ENCODE results near the gene C19orf12. TPM values are rescaled to one million over a fixed set of nuclear protein-coding genes. Genes with fewer than 3 reads are reported as not detected.

The C19orf12 gene
- total and polyA plus RNA-seq, 4 donors, result 24.2 to 42.9 (median 36.3) TPM

- WGBS (ENCODE audit: insufficient coverage), result 88% methylated on average over 11 of the region's 11 CpGs
- Histone ChIP-seq H3K36me3 (ENCODE audit: control insufficient read depth, insufficient read depth, low read length) (no peaks in the 10 kb centered on the region), H3K4me1 (ENCODE audit: control insufficient read depth, insufficient read depth, low read length) (no peaks in the 10 kb centered on the region), H3K27ac (ENCODE audit: low read depth, low read length) (no peak overlapping the region), H3K27me3 (ENCODE audit: control insufficient read depth, insufficient read depth, low read length) (no peaks in the 10 kb centered on the region), H3K4me3 (ENCODE audit: low read depth, low read length) (no peak overlapping the region), H3K9me3 (ENCODE audit: control insufficient read depth, insufficient read depth, low read length) (no peaks in the 10 kb centered on the region)
- DNase-seq (ENCODE audit: low read depth in 4 of 6, low spot score in 6 of 6), result no peak
Measured at GRCh38 chr19:29737461-29738000, 22.5 kb upstream of the C19orf12 start.

GRCh38 chr19:29735829-29736228 is 20.8 kb upstream of the C19orf12 start:
- Histone ChIP-seq H3K27ac (ENCODE audit: low read depth, low read length) (no peak overlapping the region), H3K4me3 (ENCODE audit: low read depth, low read length) (no peak overlapping the region), H3K9me3 (ENCODE audit: control insufficient read depth, insufficient read depth, low read length) (no peaks in the 10 kb centered on the region), H3K4me1 (ENCODE audit: control insufficient read depth, insufficient read depth, low read length) (no peaks in the 10 kb centered on the region), H3K27me3 (ENCODE audit: control insufficient read depth, insufficient read depth, low read length) (no peaks in the 10 kb centered on the region), H3K36me3 (ENCODE audit: control insufficient read depth, insufficient read depth, low read length) (no peaks in the 10 kb centered on the region)
- 94% methylated on average over 5 of the region's 5 CpGs for WGBS (ENCODE audit: insufficient coverage)
- no peak for DNase-seq (ENCODE audit: low read depth in 4 of 6, low spot score in 6 of 6)

GRCh38 chr19:29731331-29731850 is 16.3 kb upstream of the C19orf12 start:
- DNase-seq (ENCODE audit: low read depth in 4 of 6, low spot score in 6 of 6), result no peak
- Histone ChIP-seq H3K9me3 (ENCODE audit: control insufficient read depth, insufficient read depth, low read length) (no peaks in the 10 kb centered on the region), H3K4me3 (ENCODE audit: low read depth, low read length) (no peak overlapping the region), H3K4me1 (ENCODE audit: control insufficient read depth, insufficient read depth, low read length) (no peaks in the 10 kb centered on the region), H3K36me3 (ENCODE audit: control insufficient read depth, insufficient read depth, low read length) (no peaks in the 10 kb centered on the region), H3K27ac (ENCODE audit: low read depth, low read length) (no peak overlapping the region), H3K27me3 (ENCODE audit: control insufficient read depth, insufficient read depth, low read length) (no peaks in the 10 kb centered on the region)
- 92% methylated on average over 12 of the region's 13 CpGs for WGBS (ENCODE audit: insufficient coverage)

- no peak for DNase-seq (ENCODE audit: low read depth in 4 of 6, low spot score in 6 of 6)
- H3K27me3 ChIP-seq (ENCODE audit: control insufficient read depth, insufficient read depth, low read length), result no peaks in the 10 kb centered on the region
Measured at GRCh38 chr19:29727906-29728305, 12.8 kb upstream of the C19orf12 start.

GRCh38 chr19:29724746-29725145 is 9.7 kb upstream of the C19orf12 start:
- Histone ChIP-seq H3K4me1 (ENCODE audit: control insufficient read depth, insufficient read depth, low read length) (peaks cover 24% of the 10 kb centered on the region), H3K27me3 (ENCODE audit: control insufficient read depth, insufficient read depth, low read length) (no peaks in the 10 kb centered on the region), H3K4me3 (ENCODE audit: low read depth, low read length) (peak overlapping the region; percentile 29), H3K9me3 (ENCODE audit: control insufficient read depth, insufficient read depth, low read length) (no peaks in the 10 kb centered on the region), H3K36me3 (ENCODE audit: control insufficient read depth, insufficient read depth, low read length) (no peaks in the 10 kb centered on the region), H3K27ac (ENCODE audit: low read depth, low read length) (no peak overlapping the region)
- 8% methylated on average over 9 of the region's 14 CpGs for WGBS (ENCODE audit: insufficient coverage)
- peak in 2 of 6 donors; percentile 59 to 68 for DNase-seq (ENCODE audit: low read depth in 4 of 6, low spot score in 6 of 6)

More at GRCh38 chr19:29727906-29728305, 12.8 kb upstream of the C19orf12 start:
- no peak overlapping the region for H3K27ac ChIP-seq (ENCODE audit: low read depth, low read length)
- H3K4me3 ChIP-seq (ENCODE audit: low read depth, low read length), result no peak overlapping the region
- WGBS (ENCODE audit: insufficient coverage), result 89% methylated on average over 3 of the region's 6 CpGs
- H3K4me1 ChIP-seq (ENCODE audit: control insufficient read depth, insufficient read depth, low read length), result peaks cover 24% of the 10 kb centered on the region
- no peaks in the 10 kb centered on the region for H3K36me3 ChIP-seq (ENCODE audit: control insufficient read depth, insufficient read depth, low read length)
- H3K9me3 ChIP-seq (ENCODE audit: control insufficient read depth, insufficient read depth, low read length), result no peaks in the 10 kb centered on the region

GRCh38 chr19:29724102-29724641 is 9.1 kb upstream of the C19orf12 start:
- Histone ChIP-seq H3K4me1 (ENCODE audit: control insufficient read depth, insufficient read depth, low read length) (peaks cover 24% of the 10 kb centered on the region), H3K36me3 (ENCODE audit: control insufficient read depth, insufficient read depth, low read length) (no peaks in the 10 kb centered on the region), H3K27me3 (ENCODE audit: control insufficient read depth, insufficient read depth, low read length) (no peaks in the 10 kb centered on the region), H3K27ac (ENCODE audit: low read depth, low read length) (no peak overlapping the region), H3K9me3 (ENCODE audit: control insufficient read depth, insufficient read depth, low read length) (no peaks in the 10 kb centered on the region), H3K4me3 (ENCODE audit: low read depth, low read length) (peak overlapping the region; percentile 29)
- 0% methylated on average over 39 of the region's 39 CpGs for WGBS (ENCODE audit: insufficient coverage)
- DNase-seq (ENCODE audit: low read depth in 4 of 6, low spot score in 6 of 6), result peak in 5 of 6 donors; percentile 22 to 92 (median 29)

- Histone ChIP-seq H3K4me3 (ENCODE audit: low read depth, low read length) (no peak overlapping the region), H3K9me3 (ENCODE audit: control insufficient read depth, insufficient read depth, low read length) (no peaks in the 10 kb centered on the region), H3K27me3 (ENCODE audit: control insufficient read depth, insufficient read depth, low read length) (no peaks in the 10 kb centered on the region), H3K27ac (ENCODE audit: low read depth, low read length) (no peak overlapping the region), H3K4me1 (ENCODE audit: control insufficient read depth, insufficient read depth, low read length) (peaks cover 34% of the 10 kb centered on the region), H3K36me3 (ENCODE audit: control insufficient read depth, insufficient read depth, low read length) (peaks cover 7% of the 10 kb centered on the region)
- DNase-seq (ENCODE audit: low read depth in 4 of 6, low spot score in 6 of 6), result no peak
- 92% methylated on average over 14 of the region's 16 CpGs for WGBS (ENCODE audit: insufficient coverage)
Measured at GRCh38 chr19:29717051-29717450, 2.0 kb upstream of the C19orf12 start.

- no peaks in the 10 kb centered on the region for H3K27me3 ChIP-seq (ENCODE audit: control insufficient read depth, insufficient read depth, low read length)
- H3K4me3 ChIP-seq (ENCODE audit: low read depth, low read length), result peak overlapping the region; percentile 55
- H3K36me3 ChIP-seq (ENCODE audit: control insufficient read depth, insufficient read depth, low read length), result peaks cover 7% of the 10 kb centered on the region
- 50% methylated on average over 6 of the region's 13 CpGs for WGBS (ENCODE audit: insufficient coverage)
- no peaks in the 10 kb centered on the region for H3K9me3 ChIP-seq (ENCODE audit: control insufficient read depth, insufficient read depth, low read length)
- peak overlapping the region; percentile 74 for H3K27ac ChIP-seq (ENCODE audit: low read depth, low read length)
- DNase-seq (ENCODE audit: low read depth in 4 of 6, low spot score in 6 of 6), result no peak
- peaks cover 34% of the 10 kb centered on the region for H3K4me1 ChIP-seq (ENCODE audit: control insufficient read depth, insufficient read depth, low read length)
Measured at GRCh38 chr19:29715701-29716581, 880 bp upstream of the C19orf12 start.

- no peak for DNase-seq (ENCODE audit: low read depth in 4 of 6, low spot score in 6 of 6)
- WGBS (ENCODE audit: insufficient coverage), result 0% methylated on average over 2 of the region's 15 CpGs
- peaks cover 7% of the 10 kb centered on the region for H3K36me3 ChIP-seq (ENCODE audit: control insufficient read depth, insufficient read depth, low read length)
- H3K9me3 ChIP-seq (ENCODE audit: control insufficient read depth, insufficient read depth, low read length), result no peaks in the 10 kb centered on the region
- peak overlapping the region; percentile 58 for H3K4me3 ChIP-seq (ENCODE audit: low read depth, low read length)
- H3K27ac ChIP-seq (ENCODE audit: low read depth, low read length), result no peak overlapping the region
- no peaks in the 10 kb centered on the region for H3K27me3 ChIP-seq (ENCODE audit: control insufficient read depth, insufficient read depth, low read length)
- peaks cover 34% of the 10 kb centered on the region for H3K4me1 ChIP-seq (ENCODE audit: control insufficient read depth, insufficient read depth, low read length)
Measured at GRCh38 chr19:29714371-29714952, 599 bp downstream of the C19orf12 start.

All from spinal cord (tissue), 10 donors.